GM18870 (cell line): Measurements from ENCODE around the gene FGFBP2.
"Not testable (repeated sequence)": the region's sequence is repeated elsewhere in the genome, so short reads cannot be mapped to it uniquely, and the experiment has no call there.

Experiments used
- ATAC-seq: cut with Tn5 transposase; IDR thresholded peaks from one replicate; pipeline ENCODE4 v1.9.1; 2021; ENCODE audit warnings: moderate library complexity; ENCODE audit not compliant: unreplicated experiment

FGFBP2 gene

DNA sequence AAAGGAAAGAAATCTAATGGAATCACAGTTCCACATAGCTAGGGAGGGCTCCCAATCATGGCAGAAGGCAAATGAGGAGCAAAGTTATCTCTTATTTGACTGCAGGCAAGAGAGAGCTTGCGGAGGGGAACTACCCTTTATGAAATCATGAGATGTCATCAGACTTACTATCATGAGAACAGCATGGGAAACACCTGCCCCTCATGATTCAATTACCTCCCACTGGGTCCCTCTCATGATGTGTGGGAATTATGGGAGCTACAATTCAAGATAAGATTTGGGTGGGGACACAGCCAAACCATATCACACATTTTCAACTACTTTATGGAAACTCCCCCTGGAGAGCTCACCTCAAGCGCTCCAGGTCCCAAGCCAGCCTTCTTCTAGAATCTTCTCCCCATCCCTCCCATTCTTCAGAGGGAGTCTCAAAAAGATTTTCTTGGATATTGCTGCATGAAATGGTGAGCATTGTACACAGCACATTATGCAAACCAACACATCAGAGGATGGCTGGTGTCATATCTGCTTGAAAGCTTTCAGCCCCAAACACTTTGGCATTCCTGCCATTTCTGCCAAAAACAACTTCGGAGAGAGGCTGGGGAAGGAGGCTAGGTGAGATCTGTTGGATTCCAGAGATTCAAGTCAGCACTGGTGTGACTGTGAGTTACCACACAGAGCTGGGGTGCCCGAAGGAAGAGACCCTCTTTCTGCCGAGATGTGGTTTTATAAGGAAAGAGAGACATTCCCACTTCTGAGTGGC lies 31.3 kb downstream of the FGFBP2 start:
- ATAC-seq: no peak

DNA sequence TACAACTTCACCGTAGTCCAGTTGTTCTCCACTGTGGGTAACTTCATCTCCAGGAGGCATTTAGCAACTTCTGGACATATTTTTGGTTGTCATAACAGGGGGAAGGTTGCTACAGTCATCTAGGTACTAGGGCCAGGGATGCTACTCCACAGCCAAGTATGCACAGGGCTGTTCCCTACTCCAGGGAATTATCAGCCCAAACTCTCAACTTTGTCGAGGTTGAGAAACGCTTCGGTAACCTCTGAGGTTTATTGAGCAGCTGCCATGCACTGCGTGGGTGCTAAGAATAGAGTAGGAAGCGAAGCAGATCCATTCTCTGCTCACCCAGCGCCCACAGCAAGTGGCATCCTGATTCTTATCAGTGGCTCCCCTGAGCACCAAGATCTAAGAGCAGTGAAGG lies 32.7 kb downstream of the FGFBP2 start:
- ATAC-seq: no peak

DNA sequence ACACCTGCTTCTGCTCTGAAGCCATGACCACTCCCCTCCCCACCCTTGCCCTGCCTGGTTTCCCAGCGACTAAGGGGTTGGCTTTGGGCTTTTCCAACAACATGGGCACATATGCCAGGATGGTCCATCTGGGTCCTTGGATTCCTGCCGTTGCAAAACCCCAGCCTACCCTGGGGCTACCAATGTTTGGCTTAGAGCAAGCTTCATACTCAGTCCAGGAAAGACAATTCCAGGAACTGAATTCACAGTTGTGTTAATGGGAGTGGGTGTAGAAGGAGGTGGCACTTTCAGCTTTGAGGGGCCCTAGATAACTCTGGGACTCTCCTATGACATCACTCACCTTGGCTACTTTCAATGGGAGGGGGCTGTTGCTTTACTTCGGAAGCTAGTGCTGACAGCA lies 33.4 kb downstream of the FGFBP2 start:
- no peak for ATAC-seq

DNA sequence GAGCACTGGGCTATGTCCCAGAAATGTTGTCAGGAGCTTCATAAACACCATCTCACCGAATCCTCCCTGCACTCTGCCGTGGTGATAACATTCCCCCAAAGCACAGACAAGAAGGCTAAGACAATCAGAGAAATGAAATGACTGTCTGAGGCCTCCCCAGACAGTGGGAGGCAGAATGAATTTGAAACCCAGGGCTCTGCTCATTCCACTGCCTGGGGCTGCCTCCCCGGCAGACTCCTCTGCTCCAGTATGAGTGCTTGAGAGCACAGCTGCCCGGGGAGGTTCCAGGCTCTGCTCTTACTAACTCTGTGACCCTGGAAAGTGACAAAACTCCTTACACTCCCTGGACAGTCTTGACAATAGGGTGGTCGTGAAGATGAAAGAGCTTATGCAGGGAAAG lies 34.1 kb downstream of the FGFBP2 start:
- ATAC-seq: no peak

DNA sequence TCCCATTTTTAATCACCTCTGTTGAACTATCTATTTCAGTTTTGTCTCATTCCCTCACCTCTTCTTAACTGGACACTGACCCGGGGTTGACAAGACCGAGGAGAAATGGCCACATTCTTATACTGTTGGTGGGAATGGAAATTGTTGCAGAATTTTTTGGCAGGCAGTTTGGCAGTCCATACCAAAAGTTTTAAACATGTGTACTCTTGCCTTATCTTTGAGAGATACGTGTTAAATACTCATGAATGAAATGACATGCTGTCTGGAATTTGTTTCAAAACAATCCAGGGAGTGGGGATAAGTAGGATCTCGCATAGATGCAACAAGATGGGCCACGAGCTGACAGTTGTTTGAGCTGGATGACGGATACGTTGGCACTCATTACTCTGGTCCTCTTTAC lies 36.5 kb downstream of the FGFBP2 start:
- ATAC-seq: no peak

DNA sequence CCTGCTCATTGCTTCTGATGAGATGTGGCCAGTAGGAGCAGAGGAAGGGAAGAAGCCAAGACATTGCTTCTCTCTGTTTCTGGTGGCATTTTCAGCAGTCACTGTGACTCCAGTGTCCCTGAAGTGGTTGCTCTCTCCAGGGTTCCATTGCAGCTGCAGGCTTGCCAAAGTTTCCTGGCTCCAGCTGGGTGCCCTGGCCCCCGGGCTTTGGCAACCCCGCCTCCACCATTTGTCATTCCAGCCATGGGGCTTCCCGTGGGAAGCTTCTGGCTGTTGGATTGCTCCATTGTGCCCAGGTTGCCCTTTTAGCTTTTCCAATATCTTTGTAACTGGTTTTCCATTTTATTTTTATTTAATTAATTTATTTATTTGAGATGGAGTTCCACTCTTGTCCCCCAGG lies 37.1 kb downstream of the FGFBP2 start:
- ATAC-seq: no peak

DNA sequence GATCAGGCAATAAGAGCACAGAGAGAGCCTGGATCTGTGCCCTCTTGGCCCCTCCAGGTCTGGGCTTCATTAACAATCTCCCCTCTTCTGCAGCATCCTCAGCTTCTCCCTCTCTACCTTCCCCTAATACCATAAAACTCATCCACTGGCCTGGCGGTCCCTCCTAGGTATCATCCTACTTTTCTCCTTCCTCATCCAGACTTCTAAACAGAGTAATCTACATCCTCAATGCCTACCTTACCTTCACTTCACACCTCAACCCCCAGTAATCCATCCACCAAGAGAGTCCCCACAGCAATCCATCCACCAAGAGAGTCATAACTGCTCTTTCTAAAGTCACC lies 41.4 kb downstream of the FGFBP2 start:
- ATAC-seq: no peak

DNA sequence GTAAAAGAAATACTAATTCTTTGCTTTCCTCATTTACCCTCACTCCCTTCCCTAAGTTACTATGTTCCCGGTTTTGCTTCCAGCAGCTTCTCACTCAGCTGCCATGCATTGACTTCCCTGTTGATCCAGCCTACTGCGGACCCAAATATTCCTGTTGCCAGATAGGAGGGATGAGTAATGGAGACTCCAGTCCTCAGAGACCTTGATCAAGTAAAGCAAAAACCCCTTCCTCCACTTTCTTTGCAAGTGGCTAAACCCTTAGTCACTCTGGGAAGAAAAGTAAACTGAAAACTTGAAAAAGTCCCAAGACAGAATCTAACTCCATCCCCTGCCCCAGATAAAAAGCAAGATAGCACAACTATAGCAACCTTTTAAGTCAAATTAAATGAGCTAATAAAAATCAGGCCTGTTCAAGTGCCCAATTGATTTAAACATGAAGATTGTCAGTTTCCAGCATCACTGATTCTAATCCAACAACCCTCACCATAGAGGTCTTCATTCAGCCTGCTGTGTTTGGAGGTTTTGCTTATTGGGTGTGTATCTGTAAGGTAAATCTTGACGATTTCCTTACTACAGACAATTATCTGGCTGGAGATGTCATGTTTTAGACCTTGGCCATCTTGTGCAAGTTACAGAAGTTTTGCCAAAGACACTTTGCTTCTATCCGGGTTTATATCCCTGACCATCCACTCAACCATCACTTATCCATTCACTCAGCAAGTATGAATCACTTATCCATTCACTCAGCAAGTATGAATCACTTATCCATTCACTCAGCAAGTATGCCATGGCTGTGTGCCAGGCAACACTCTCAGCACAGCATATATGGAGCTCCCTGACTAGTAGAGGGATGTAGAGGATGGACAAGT lies 42.0 kb downstream of the FGFBP2 start:
- no peak for ATAC-seq

DNA sequence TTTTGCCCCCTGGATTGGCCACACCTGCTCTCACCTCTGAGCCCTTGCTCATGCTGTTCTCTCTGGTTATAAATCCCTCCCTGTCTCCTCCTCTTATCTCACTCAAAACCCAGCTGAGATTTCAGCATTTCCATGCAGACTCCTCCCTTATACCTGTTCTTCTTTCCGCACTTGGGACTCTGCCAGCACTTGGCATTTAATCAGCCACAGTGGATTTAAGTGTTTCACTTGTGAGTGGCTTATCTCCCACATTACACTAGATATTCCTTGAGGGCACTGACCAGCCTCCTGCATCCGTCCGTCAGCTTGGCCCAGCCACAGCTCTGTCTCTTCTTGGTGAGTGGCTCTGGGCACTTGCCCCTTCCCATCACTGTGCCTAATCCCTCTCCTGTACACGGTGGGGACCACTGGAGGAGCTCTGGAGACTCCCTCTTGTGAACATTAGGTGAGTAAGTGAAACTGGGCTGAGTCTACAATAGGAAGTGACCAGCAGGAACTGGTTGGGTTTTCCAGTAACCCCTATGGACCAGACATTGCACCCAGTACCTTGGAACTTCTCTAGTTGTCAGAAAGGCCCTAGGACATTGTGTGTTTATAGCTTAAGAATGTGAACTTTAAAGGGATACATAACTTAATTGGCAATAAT lies 44.4 kb downstream of the FGFBP2 start:
- ATAC-seq: no peak

DNA sequence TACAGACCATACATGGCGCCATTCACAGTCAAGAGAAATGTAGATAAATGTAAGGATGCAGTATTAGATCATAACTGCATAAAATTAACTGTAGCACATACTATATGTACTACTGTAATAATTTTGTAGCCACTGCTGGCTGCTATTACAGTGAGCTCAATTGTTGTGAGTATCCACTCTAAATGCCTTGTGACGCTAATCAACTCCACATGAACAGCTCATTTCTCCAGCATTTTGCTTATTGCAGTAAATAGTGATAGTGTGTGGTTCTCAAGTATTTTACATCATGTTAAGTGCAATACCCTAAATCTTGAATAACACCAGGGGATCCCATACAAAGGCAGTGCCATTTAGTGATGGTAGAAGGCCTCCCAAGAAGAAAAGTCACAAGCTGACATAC lies 45.7 kb downstream of the FGFBP2 start:
- ATAC-seq: no peak

DNA sequence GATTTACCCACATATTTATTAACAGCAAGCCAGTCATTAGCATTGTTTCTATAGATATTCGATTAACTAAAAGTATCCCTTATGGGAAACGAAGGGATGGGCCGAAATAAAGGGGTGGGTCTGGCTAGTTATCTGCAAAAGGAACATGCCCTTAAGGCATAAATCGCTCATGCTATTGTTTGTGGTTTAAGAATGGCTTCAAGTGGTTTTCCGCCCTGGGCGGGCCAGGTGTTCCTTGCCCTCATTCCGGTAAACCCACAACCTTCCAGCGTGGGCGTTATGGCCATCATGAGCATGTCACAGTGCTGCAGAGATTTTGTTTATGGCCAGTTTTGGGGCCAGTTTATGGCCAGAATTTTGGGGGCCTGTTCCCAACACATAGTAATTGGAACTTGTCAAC lies 46.6 kb downstream of the FGFBP2 start:
- not testable (repeated sequence) for ATAC-seq

DNA sequence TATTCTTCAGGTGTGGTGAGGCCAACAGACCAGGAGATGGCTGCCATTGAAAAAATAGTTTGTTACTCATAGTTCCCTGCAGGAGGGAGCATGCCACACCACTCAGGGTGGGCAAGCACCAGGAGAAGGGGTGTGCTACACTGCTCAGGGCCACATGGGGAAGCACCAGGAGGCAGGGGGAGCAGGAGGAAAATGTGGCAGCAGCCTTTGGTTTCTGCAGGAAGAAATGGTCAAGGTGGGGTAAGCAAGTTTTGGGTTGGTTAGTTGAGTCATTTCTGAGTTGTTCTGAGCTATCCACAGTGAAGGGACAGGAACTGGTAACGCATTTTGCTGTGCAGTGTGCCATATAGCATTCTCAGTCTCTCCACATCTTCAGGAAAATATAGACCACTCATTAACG lies 48.2 kb downstream of the FGFBP2 start:
- ATAC-seq: no peak

DNA sequence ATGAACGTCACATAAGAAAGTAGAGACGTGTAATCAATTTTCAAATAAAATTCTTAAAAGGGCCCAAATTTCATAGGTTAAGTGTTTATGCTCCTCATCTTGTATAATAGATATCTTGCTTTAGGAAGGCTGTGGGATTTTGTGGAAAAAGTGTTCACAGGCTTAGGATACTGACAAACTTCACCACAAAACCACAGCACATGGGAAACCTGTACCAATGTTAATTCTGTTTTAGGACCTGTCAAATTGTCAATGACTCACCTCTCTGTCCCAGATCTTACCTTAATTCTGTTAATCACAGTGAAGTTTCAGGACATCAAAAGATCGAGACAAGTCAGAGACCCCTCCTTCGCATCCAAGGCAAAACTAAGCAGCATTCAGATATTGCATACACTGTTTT lies 48.7 kb downstream of the FGFBP2 start:
- ATAC-seq: no peak

DNA sequence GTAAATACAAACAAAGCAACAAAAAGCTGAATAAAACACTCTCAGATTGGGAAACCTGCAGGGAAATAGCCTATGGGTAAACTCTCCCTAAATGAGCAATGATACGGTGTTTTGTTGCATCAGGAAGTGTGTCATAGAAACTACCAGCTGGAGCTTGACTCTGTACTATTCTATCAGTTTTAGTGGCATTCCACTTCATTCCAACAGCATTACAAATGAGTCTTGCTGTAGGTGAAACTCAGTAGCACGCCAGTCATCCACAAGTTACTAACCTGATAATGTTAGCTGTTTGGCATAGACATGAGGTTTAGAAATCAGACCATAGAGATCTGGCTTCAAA lies 49.4 kb downstream of the FGFBP2 start:
- ATAC-seq: no peak

DNA sequence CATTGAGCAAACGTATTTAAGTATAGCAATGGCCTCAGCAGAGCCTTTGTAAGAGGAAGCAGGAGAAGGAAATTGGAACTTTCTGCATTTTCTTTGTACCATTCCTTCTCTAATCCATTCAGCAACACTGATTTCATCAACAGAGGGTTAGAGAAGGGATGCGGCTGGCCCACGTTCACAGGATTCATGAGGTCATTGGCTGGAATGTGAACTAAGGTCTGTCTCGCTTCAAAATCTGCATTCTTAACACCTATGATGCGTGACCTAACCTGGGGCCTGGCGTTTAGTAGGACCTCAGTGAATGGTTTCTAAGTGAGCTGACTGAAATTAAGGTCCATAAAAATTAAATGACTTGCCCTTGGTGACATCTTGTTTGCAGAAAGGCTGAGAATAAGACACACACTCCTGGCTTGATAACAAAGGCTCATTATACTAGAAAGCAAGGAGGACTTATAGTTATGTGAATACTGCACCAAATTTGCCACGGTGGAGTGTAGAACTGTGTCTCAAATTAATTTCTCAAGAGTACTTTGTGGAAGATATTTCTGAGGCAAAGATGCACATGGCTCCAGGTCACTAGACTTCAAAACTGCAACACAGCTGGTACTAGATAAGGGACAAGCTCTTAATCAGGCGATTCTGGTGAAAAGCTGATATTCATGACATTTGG lies 49.9 kb downstream of the FGFBP2 start:
- ATAC-seq: no peak

DNA sequence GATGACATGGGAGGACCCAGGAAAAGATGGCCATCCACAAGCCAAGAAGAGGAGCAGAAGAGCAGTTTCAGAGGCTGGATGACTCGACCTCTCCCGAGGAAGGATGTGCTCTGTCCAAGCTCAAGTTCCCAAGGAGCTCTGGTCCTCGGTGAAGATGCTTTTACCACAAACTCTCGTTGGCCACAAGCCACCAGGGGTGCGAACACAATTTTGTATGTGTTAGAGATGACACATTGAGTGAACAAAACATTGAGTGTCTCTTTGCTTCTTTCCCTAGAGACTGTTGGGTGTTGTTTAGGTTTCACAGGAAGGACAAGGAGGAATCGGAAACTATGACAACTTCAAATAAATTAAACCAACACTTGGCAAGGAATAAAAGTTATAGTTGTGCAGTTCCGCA lies 50.7 kb downstream of the FGFBP2 start:
- ATAC-seq: no peak
